ENCODE measurements around the gene STARD7. TPM values are rescaled to one million over a fixed set of nuclear protein-coding genes. Genes with fewer than 3 reads are reported as not detected.
A peak's percentile ranks its signal among the peaks of the same experiment; 100 is the strongest.

Gene STARD7
- total RNA-seq, 1 donor from 2014 or later = 100 TPM

GRCh38 chr2:96145848-96146152 is 62.8 kb downstream of the STARD7 start:
- Mint-ChIP-seq H3K9me3 (ENCODE audit: unreplicated experiment) (peaks cover 2% of the 10 kb centered on the region), H3K4me3 (ENCODE audit: unreplicated experiment) (peak overlapping the region; percentile 63), H3K27me3 (ENCODE audit: unreplicated experiment) (peaks cover 9% of the 10 kb centered on the region), H3K4me1 (ENCODE audit: low read depth, unreplicated experiment) (peaks cover 11% of the 10 kb centered on the region), H3K36me3 (ENCODE audit: unreplicated experiment) (no peaks in the 10 kb centered on the region), H3K27ac (ENCODE audit: unreplicated experiment) (no peak overlapping the region)
- DNase-seq = no peak
- no peak for TF ChIP-seq CTCF (IDR thresholded peaks at IDR 0.05; ENCODE audit: partially characterized antibody, unreplicated experiment)

GRCh38 chr2:96145036-96145847 is 63.4 kb downstream of the STARD7 start, which contains the start of gene DUSP2:
TSS of gene DUSP2 (minus strand) at chr2:96145440. CDS start at chr2:96145354, 86 bp downstream.
- no peak for TF ChIP-seq CTCF (IDR thresholded peaks at IDR 0.05; ENCODE audit: partially characterized antibody, unreplicated experiment)
- H3K27me3 Mint-ChIP-seq (ENCODE audit: unreplicated experiment) = peaks cover 9% of the 10 kb centered on the region
- peaks cover 11% of the 10 kb centered on the region for H3K4me1 Mint-ChIP-seq (ENCODE audit: low read depth, unreplicated experiment)
- H3K9me3 Mint-ChIP-seq (ENCODE audit: unreplicated experiment) = peaks cover 2% of the 10 kb centered on the region
- H3K27ac Mint-ChIP-seq (ENCODE audit: unreplicated experiment) = no peak within 1 kb of the TSS
- H3K4me3 Mint-ChIP-seq (ENCODE audit: unreplicated experiment) = peak within 1 kb of the TSS; percentile 72
- peak; percentile 53 for DNase-seq
- H3K36me3 Mint-ChIP-seq (ENCODE audit: unreplicated experiment) = no peaks in the 10 kb centered on the region

DNA sequence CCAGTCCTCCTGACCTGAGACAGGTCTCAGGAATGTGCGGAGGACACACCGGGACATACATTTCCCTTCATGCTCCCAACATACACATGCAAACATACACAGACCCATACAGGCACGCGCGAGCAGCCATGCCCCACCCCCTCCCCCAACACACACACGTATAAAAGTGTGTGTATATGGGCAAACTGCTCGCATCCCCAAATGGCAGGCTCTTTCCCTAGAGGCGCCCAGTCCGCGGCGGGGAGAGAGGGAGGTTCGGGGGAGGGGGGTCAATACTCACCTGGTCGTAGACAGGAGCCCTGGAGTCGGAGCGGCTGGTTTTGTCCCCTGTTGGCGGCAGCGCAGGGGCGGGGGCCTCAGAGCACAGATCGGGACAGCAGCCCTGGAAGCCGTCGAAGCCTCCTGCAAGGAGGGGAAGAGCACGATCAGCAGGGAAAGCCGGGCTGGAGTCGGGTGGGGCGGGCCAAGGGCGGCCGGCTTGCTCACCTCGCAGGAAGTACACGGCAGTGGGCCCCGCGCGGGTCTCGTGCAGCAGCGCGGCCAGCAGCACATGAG is 64.1 kb downstream of the STARD7 start:
- no peak for TF ChIP-seq CTCF (IDR thresholded peaks at IDR 0.05; ENCODE audit: partially characterized antibody, unreplicated experiment)
- Mint-ChIP-seq H3K4me1 (ENCODE audit: low read depth, unreplicated experiment) (peaks cover 11% of the 10 kb centered on the region), H3K36me3 (ENCODE audit: unreplicated experiment) (no peaks in the 10 kb centered on the region), H3K27me3 (ENCODE audit: unreplicated experiment) (peaks cover 9% of the 10 kb centered on the region), H3K27ac (ENCODE audit: unreplicated experiment) (no peak overlapping the region), H3K4me3 (ENCODE audit: unreplicated experiment) (peak overlapping the region; percentile 72), H3K9me3 (ENCODE audit: unreplicated experiment) (peaks cover 2% of the 10 kb centered on the region)
- DNase-seq = no peak

- Mint-ChIP-seq H3K4me3 (ENCODE audit: unreplicated experiment) (peak overlapping the region; percentile 72), H3K36me3 (ENCODE audit: unreplicated experiment) (no peaks in the 10 kb centered on the region), H3K27ac (ENCODE audit: unreplicated experiment) (no peak overlapping the region), H3K4me1 (ENCODE audit: low read depth, unreplicated experiment) (peaks cover 11% of the 10 kb centered on the region), H3K9me3 (ENCODE audit: unreplicated experiment) (peaks cover 2% of the 10 kb centered on the region), H3K27me3 (ENCODE audit: unreplicated experiment) (peaks cover 9% of the 10 kb centered on the region)
- no peak for DNase-seq
- peak; percentile 38 for TF ChIP-seq CTCF (IDR thresholded peaks at IDR 0.05; ENCODE audit: partially characterized antibody, unreplicated experiment)
These were observed 64.7 kb downstream of the STARD7 start for GRCh38 chr2:96143848-96144480.
